HepG2 (cell line): ENCODE results near the gene ATL2. TPM values are rescaled to one million over a fixed set of nuclear protein-coding genes. Genes with fewer than 3 reads are reported as not detected.

Experiments used
- ATAC-seq: fragments of 200-7000 bp; cut with Tn5 transposase; 3 replicates; pipeline ENCODE4 v1.9.1; 2020; ENCODE audit warnings: mild to moderate bottlenecking, moderate library complexity
- BruUV-seq: library from RNA; stranded (reverse); fragments of 400-500 nt; replicated peaks from 2 replicates; lab custom pipeline; 2021; lab: Mats Ljungman, UMichigan
- CTCF ChIA-PET: fragments of 300-600 bp; formaldehyde crosslinking; extraction: SDS; loops from one replicate; lab custom pipeline; 2021; ENCODE audit warnings: low total read pairs, inconsistent platforms, low intra/inter-chr PET ratio; lab: Yijun Ruan, JAX
- POLR2A ChIA-PET: fragments of 350-600 bp; sonication (Branson Sonifier 250); formaldehyde crosslinking; loops from one replicate; lab custom pipeline; 2020; ENCODE audit warnings: antibody characterized with exemption, inconsistent platforms; lab: Yijun Ruan, JAX
- DNase-seq: peaks from one replicate; pipeline ENCODE4 v3.0.0-alpha.2; 2015; ENCODE audit warnings: low spot score
- FAIRE-seq: peaks from 3 replicates; lab custom pipeline; 2011; peaks lifted over from hg19 to GRCh38; lab: Jason Lieb, UNC
- H2AFZ ChIP-seq: one replicate; pipeline ENCODE4 v1.6.1; 2011; ENCODE audit warnings: low read length, inconsistent platforms
- H3K27ac ChIP-seq: fragments of 300-600 bp; 3 replicates; pipeline ENCODE4 v1.8.0; 2011; ENCODE audit warnings: mixed run types, mild to moderate bottlenecking, mixed read lengths, low read length, inconsistent platforms; ENCODE audit not compliant: insufficient read depth; ENCODE audit errors: extremely low read length
- H3K27me3 ChIP-seq, 2 experiments: fragments of 200-600 bp in 1 of 2; 2 replicates in 1 of 2; 3 replicates in 1 of 2; pipeline versions ENCODE4 v1.6.0 to v1.8.0; 2011; ENCODE audit warnings: low read length in 2 of 2, mild to moderate bottlenecking in 2 of 2, moderate library complexity in 2 of 2, inconsistent platforms in 1 of 2; ENCODE audit not compliant: insufficient read depth in 2 of 2, control insufficient read depth in 1 of 2
- H3K36me3 ChIP-seq, 2 experiments: fragments of 200-600 bp in 1 of 2; replicated peaks in 1 of 2; 2 replicates in 1 of 2; 3 replicates in 1 of 2; pipeline versions ENCODE4 v1.5.1 to v1.8.0; 2011; ENCODE audit warnings: low read length in 2 of 2, inconsistent platforms in 1 of 2; ENCODE audit not compliant: insufficient read depth in 2 of 2, control insufficient read depth in 1 of 2
- H3K4me1 ChIP-seq: 2 replicates; pipeline ENCODE4 v1.5.1; 2012; ENCODE audit warnings: low read length, inconsistent platforms; ENCODE audit not compliant: insufficient read depth
- H3K4me2 ChIP-seq: 2 replicates; pipeline ENCODE4 v1.6.0; 2011; ENCODE audit warnings: low read depth, low read length, inconsistent platforms
- H3K4me3 ChIP-seq, 3 experiments: fragments of 200-600 bp in 1 of 3; sonication (generic), shearing (Covaris generic) in 1 of 3; replicated peaks in 1 of 3; 2 replicates each; pipeline ENCODE4 v1.5.1; 2011 to 2016; ENCODE audit warnings: low read length in 3 of 3, inconsistent platforms in 2 of 3, low read depth in 2 of 3, mild to moderate bottlenecking in 2 of 3, control low read depth in 1 of 3, mixed read lengths in 1 of 3; ENCODE audit not compliant: insufficient read depth in 1 of 3
- H3K79me2 ChIP-seq: one replicate; pipeline ENCODE4 v1.6.1; 2011; ENCODE audit warnings: low read length, inconsistent platforms; ENCODE audit not compliant: insufficient read depth
- H3K9ac ChIP-seq: 2 replicates; pipeline ENCODE4 v1.6.0; 2011; ENCODE audit warnings: mild to moderate bottlenecking, low read depth, low read length, inconsistent platforms; ENCODE audit not compliant: insufficient read depth
- H3K9me3 ChIP-seq: 2 replicates; pipeline ENCODE4 v1.5.1; 2012; ENCODE audit warnings: mild to moderate bottlenecking, low read length
- H4K20me1 ChIP-seq: 2 replicates; pipeline ENCODE4 v1.6.0; 2011; ENCODE audit warnings: inconsistent platforms, mild to moderate bottlenecking, low read length, moderate library complexity; ENCODE audit not compliant: insufficient read depth
- ERF ChIP-seq: IDR thresholded peaks from 2 replicates; pipeline ENCODE4 v1.6.1; 2018; ENCODE audit warnings: missing biosample characterization, missing genetic modification reagents
- FOXA1 ChIP-seq, 2 experiments: fragments of 450-650 bp in 1 of 2; sonication (generic) in 1 of 2; formaldehyde crosslinking in 1 of 2; IDR thresholded peaks; 2 replicates each; pipeline versions ENCODE4 v1.4.0 to v1.6.1; 2016 to 2020; ENCODE audit warnings: missing genetic modification reagents in 1 of 2
- HNF4A ChIP-seq: sonication (generic); formaldehyde crosslinking; IDR thresholded peaks from 2 replicates; pipeline ENCODE4 v1.4.0; 2020; ENCODE audit warnings: missing genetic modification reagents
- HOXA9 ChIP-seq: sonication (generic); formaldehyde crosslinking; IDR thresholded peaks from 2 replicates; pipeline ENCODE4 v1.8.1; 2022; ENCODE audit warnings: missing genetic modification reagents, mild to moderate bottlenecking, moderate library complexity, borderline replicate concordance
- MYC ChIP-seq: sonication (generic); formaldehyde crosslinking; IDR thresholded peaks from 2 replicates; pipeline ENCODE4 v1.9.0; 2021; ENCODE audit warnings: missing genetic modification reagents, borderline replicate concordance
- NCOA2 ChIP-seq: sonication (generic); formaldehyde crosslinking; IDR thresholded peaks from 2 replicates; pipeline ENCODE4 v1.8.0; 2022; ENCODE audit warnings: inconsistent platforms
- PAXIP1 ChIP-seq: sonication (generic); formaldehyde crosslinking; conservative IDR thresholded peaks from 2 replicates; pipeline ENCODE4 v1.4.0; 2020; ENCODE audit warnings: mild to moderate bottlenecking, missing genetic modification reagents, moderate library complexity
- RBM22 ChIP-seq: fragments of 200-400 bp; formaldehyde crosslinking; optimal IDR thresholded peaks from 2 replicates; pipeline ENCODE3; 2017; ENCODE audit warnings: mild to moderate bottlenecking, low read length, moderate library complexity
- SAP130 ChIP-seq: IDR thresholded peaks from 2 replicates; pipeline ENCODE4 v1.6.1; 2016; ENCODE audit warnings: low read depth
- SOX13 ChIP-seq, 3 experiments: fragments of 450-650 bp in 1 of 3; sonication (generic) in 1 of 3; formaldehyde crosslinking in 1 of 3; IDR thresholded peaks in 2 of 3; conservative IDR thresholded peaks in 1 of 3; 2 replicates each; pipeline versions ENCODE4 v1.5.0 to v1.6.1; 2016 to 2020; ENCODE audit warnings: antibody characterized with exemption in 1 of 3, mild to moderate bottlenecking in 1 of 3, missing compliant biosample characterization in 1 of 3, missing genetic modification reagents in 1 of 3, moderate library complexity in 1 of 3
- ZNF530 ChIP-seq: sonication (generic); formaldehyde crosslinking; IDR thresholded peaks from 2 replicates; pipeline ENCODE4 v1.5.0; 2020; ENCODE audit warnings: low read depth, mild to moderate bottlenecking, missing genetic modification reagents
- WGBS: methylation state at CpG from one replicate; pipeline ENCODE4 v1.1.6; 2017; ENCODE audit warnings: low lambda C conversion rate; 5-methylcytosine and 5-hydroxymethylcytosine counted together
- in situ Hi-C: cut with HindIII; loops from 2 replicates; pipeline ENCODE4 v1.10.0; 2017; ENCODE audit warnings: low pct_unique_long_range_greater_than_20kb; ENCODE audit not compliant: extremely low pct_ligation_motif_present
- intact Hi-C: fragments of 100-400 bp; cut with micrococcal nuclease; formaldehyde crosslinking; loops from one replicate; pipeline ENCODE4 v1.10.0; 2022; ENCODE audit not compliant: unreplicated experiment
- polyA plus RNA-seq, 8 experiments: library from polyadenylated mRNA; depleted of rRNA in 3 of 8; stranded (reverse) in 7 of 8; unstranded in 1 of 8; fragments of >200 nt; fragmentation: Illumina TruSeq in 4 of 8; extraction: Trizol in 4 of 8; gene quantifications; 2 replicates each; pipeline versions ENCODE4 v1.2.1 to v1.2.3, GENCODE V29; 2011 to 2016; ENCODE audit warnings: low read depth in 4 of 8, missing spikeins in 1 of 8, mixed read lengths in 1 of 8; ENCODE audit not compliant: insufficient read depth in 1 of 8
- total RNA-seq, 5 experiments: library from RNA; depleted of rRNA; stranded (reverse); fragments of >200 nt; fragmentation: Illumina TruSeq; extraction: Trizol; gene quantifications; 2 replicates each; pipeline ENCODE4 v1.2.3, GENCODE V29; 2016; ENCODE audit warnings: low read depth in 1 of 5
- TF ChIP-seq, protein P1 (sequence below): IDR thresholded peaks from 2 replicates; pipeline ENCODE4 v1.4.0; 2020; ENCODE audit warnings: mild to moderate bottlenecking, missing genetic modification reagents
- TF ChIP-seq, protein P2 (sequence below): sonication (generic); formaldehyde crosslinking; IDR thresholded peaks from 2 replicates; pipeline ENCODE4 v1.9.0; 2022; ENCODE audit warnings: missing genetic modification reagents, mild to moderate bottlenecking, borderline replicate concordance

ATL2 gene
- total and polyA plus RNA-seq, 2 of the 13 experiments (the other 11 are each of a cell fraction or from before 2014, with no cell fraction given) = 56.5 to 119 TPM

DNA sequence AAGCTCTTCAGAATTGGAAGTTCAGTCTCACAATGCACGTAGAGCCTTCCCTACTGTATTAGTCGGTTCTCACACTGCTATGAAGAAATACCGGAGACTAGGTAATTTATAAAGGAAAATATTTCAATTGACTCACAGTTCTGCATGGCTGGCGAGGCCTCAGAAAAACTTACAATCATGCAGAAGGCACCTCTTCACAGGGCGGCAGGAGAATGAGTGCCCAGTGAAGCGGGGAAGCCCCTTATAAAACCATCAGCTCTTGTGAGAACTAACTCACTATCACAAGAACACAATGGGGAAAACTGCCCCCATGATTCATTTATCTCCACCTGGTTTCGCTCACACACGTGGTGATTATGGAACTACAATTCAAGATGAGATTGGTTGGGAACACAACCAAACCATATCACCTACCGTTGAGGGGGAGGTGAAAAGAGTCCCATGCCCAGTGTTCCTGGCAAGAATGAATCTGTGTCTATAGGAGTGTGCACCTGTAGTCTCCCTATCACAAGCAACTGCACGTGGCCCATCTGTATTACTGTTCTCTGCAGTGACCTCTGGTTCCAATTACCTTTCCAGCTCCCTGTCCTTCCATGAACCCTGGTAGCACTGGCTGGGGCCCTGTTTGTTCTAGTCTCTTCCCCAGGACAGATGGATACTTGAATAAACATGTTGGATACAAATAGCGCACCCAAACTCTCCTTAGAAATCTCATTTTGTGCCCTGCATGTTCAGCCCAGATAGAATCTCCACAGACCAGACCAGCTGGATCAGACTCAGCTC, 44.4 kb upstream of the ATL2 start:
- POLR2A ChIA-PET = interaction anchor here (0.8 to 0.9 kb wide), 2 partner anchors 11 to 15 kb away, joined by 3 read pairs; no protein-coding TSS in a partner anchor
- Histone ChIP-seq H3K36me3 (no peaks in the 10 kb centered on the region), H3K79me2 (no peaks in the 10 kb centered on the region), H3K9ac (no peak overlapping the region), H3K4me2 (peak overlapping the region; percentile 52), H3K4me1 (peaks cover 46% of the 10 kb centered on the region), H3K9me3 (no peaks in the 10 kb centered on the region), H2AFZ (peak overlapping the region; percentile 47), H3K27ac (no peak overlapping the region), H4K20me1 (no peaks in the 10 kb centered on the region), H3K27me3 (peaks cover 0 to 20% of the 10 kb centered on the region in 2 experiments; a peak in 2 of 5 replicates), H3K4me3 (no peak overlapping the region)
- ATAC-seq = peak; percentile 48
- CTCF ChIA-PET = no interaction called here
- in situ Hi-C loops (no loop called here), intact Hi-C loops (no loop called here)
- no TSS peak for BruUV-seq
- FAIRE-seq = no peak
- DNase-seq = no peak
- WGBS = 56% methylated on average over 11 of the region's 11 CpGs
- TF ChIP-seq ZNF530 (CRISPR knock-in tag) (no peak), SAP130 (CRISPR knock-in tag) (0 out of 2 replicates have a peak, but pooled peaks have one; percentile 21), SOX13 (IDR thresholded peaks at IDR 0.05) (no peak), SOX13 (CRISPR knock-in tag; conservative IDR thresholded peaks at IDR 0.05 in 1 of 2, IDR thresholded peaks at IDR 0.05 in 1 of 2) (peak in 1 of 2 experiments; percentile 10; a peak in 1 of 4 replicates), PAXIP1 (CRISPR knock-in tag) (0 out of 2 replicates have a peak, but pooled peaks have one; percentile 13), RBM22 (no peak), FOXA1 (IDR thresholded peaks at IDR 0.05) (no peak), FOXA1 (CRISPR knock-in tag; IDR thresholded peaks at IDR 0.05) (peak; percentile 48; the same call in 1 of the 2 replicates), MYC (CRISPR knock-in tag) (peak; percentile 41; the same call in 1 of the 2 replicates), HOXA9 (CRISPR knock-in tag) (0 out of 2 replicates have a peak, but pooled peaks have one; percentile 23), ERF (CRISPR knock-in tag) (peak; percentile 39; the same call in 1 of the 2 replicates), HNF4A (peak; percentile 40; the same call in 1 of the 2 replicates), NCOA2 (CRISPR knock-in tag) (no peak)
- TF ChIP-seq, protein P1, sequence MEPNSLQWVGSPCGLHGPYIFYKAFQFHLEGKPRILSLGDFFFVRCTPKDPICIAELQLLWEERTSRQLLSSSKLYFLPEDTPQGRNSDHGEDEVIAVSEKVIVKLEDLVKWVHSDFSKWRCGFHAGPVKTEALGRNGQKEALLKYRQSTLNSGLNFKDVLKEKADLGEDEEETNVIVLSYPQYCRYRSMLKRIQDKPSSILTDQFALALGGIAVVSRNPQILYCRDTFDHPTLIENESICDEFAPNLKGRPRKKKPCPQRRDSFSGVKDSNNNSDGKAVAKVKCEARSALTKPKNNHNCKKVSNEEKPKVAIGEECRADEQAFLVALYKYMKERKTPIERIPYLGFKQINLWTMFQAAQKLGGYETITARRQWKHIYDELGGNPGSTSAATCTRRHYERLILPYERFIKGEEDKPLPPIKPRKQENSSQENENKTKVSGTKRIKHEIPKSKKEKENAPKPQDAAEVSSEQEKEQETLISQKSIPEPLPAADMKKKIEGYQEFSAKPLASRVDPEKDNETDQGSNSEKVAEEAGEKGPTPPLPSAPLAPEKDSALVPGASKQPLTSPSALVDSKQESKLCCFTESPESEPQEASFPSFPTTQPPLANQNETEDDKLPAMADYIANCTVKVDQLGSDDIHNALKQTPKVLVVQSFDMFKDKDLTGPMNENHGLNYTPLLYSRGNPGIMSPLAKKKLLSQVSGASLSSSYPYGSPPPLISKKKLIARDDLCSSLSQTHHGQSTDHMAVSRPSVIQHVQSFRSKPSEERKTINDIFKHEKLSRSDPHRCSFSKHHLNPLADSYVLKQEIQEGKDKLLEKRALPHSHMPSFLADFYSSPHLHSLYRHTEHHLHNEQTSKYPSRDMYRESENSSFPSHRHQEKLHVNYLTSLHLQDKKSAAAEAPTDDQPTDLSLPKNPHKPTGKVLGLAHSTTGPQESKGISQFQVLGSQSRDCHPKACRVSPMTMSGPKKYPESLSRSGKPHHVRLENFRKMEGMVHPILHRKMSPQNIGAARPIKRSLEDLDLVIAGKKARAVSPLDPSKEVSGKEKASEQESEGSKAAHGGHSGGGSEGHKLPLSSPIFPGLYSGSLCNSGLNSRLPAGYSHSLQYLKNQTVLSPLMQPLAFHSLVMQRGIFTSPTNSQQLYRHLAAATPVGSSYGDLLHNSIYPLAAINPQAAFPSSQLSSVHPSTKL (CRISPR knock-in tag) = peak; percentile 36; the same call in 1 of the 2 replicates
- TF ChIP-seq, protein P2, sequence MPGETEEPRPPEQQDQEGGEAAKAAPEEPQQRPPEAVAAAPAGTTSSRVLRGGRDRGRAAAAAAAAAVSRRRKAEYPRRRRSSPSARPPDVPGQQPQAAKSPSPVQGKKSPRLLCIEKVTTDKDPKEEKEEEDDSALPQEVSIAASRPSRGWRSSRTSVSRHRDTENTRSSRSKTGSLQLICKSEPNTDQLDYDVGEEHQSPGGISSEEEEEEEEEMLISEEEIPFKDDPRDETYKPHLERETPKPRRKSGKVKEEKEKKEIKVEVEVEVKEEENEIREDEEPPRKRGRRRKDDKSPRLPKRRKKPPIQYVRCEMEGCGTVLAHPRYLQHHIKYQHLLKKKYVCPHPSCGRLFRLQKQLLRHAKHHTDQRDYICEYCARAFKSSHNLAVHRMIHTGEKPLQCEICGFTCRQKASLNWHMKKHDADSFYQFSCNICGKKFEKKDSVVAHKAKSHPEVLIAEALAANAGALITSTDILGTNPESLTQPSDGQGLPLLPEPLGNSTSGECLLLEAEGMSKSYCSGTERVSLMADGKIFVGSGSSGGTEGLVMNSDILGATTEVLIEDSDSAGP (CRISPR knock-in tag) = no peak
